Amniotic stem cell (primary cell): ENCODE measurements around the gene WIPI1.
"Not testable (repeated sequence)": the region's sequence is repeated elsewhere in the genome, so short reads cannot be mapped to it uniquely, and the experiment has no call there.

Experiments used
- DNase-seq: peaks from one replicate; lab custom pipeline; 2025; lab: John Stamatoyannopoulos, UW

The WIPI1 gene

GRCh38 chr17:68383443-68384321, 73.6 kb downstream of the WIPI1 start:
- peak; percentile 18 for DNase-seq

GRCh38 chr17:68383120-68383442, 74.2 kb downstream of the WIPI1 start:
- no peak for DNase-seq

- DNase-seq = no peak
Observed at GRCh38 chr17:68382582-68383085, 74.7 kb downstream of the WIPI1 start.

- DNase-seq = peak; percentile 78
Observed at GRCh38 chr17:68381076-68381900, 76.0 kb downstream of the WIPI1 start.

- no peak for DNase-seq
Observed at GRCh38 chr17:68379692-68380677, 77.3 kb downstream of the WIPI1 start.

- no peak for DNase-seq
Observed at GRCh38 chr17:68379177-68379510, 78.2 kb downstream of the WIPI1 start.

- peak; percentile 75 for DNase-seq
Observed at GRCh38 chr17:68378268-68379176, 78.8 kb downstream of the WIPI1 start.

- no peak for DNase-seq
Observed at GRCh38 chr17:68377771-68378267, 79.5 kb downstream of the WIPI1 start.

GRCh38 chr17:68376178-68376577, 81.1 kb downstream of the WIPI1 start:
- not testable (repeated sequence) for DNase-seq

GRCh38 chr17:68375566-68375965, 81.7 kb downstream of the WIPI1 start:
- no peak for DNase-seq
